22Rv1 (cell line): Measurements from ENCODE around the gene SPPL2B.

Experiments used
- ZFX ChIP-seq: fragments of 450-650 bp; IDR thresholded peaks from 2 replicates; pipeline ENCODE4 v1.6.1; 2017; ENCODE audit warnings: antibody characterized with exemption, borderline replicate concordance
- TF ChIP-seq, protein P1 (sequence below): fragments of 450-650 bp; IDR thresholded peaks from 2 replicates; pipeline ENCODE4 v1.5.1; 2017; ENCODE audit warnings: mild to moderate bottlenecking

DNA sequence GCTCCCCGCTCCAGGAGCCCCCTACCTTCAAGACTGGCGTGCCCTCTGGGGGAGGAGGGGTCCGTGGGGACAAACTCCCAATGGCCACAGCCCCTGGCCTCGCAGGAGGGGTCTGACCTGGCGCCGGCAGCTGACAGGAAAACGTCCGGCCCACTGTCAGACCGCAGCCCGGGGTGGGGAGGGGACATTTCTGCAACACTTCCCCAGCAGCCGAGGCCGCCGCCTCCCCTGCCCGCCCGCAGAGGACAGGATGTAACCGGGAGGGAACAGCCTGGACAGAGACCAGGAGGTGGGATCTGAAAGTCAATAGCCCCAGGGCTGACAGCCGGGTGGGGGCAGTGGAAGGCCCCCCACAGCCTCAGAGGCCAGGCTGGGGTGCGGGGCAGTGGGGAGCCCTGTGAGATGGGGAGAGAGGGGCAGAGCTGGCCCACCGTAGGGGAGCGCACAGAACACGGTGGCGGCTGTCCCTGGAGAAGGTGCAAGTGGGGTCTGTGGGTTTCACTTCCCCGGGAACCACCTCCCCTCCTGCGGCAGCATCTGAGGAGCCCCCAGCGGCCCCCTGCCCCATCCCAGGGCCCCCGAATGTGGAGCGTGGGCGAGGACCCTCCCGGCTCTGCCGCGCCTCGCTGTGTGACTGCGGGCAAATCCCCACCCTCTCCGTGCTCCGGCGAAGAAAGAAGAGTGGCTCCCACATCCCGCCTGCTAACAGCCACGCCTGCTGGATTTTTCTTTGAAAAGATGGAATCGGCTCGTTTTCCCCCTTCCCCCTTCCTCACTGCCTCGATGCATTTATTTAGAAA lies 46.2 kb upstream of the SPPL2B start, which contains the start of gene PEAK3:
- TF ChIP-seq, protein P1, sequence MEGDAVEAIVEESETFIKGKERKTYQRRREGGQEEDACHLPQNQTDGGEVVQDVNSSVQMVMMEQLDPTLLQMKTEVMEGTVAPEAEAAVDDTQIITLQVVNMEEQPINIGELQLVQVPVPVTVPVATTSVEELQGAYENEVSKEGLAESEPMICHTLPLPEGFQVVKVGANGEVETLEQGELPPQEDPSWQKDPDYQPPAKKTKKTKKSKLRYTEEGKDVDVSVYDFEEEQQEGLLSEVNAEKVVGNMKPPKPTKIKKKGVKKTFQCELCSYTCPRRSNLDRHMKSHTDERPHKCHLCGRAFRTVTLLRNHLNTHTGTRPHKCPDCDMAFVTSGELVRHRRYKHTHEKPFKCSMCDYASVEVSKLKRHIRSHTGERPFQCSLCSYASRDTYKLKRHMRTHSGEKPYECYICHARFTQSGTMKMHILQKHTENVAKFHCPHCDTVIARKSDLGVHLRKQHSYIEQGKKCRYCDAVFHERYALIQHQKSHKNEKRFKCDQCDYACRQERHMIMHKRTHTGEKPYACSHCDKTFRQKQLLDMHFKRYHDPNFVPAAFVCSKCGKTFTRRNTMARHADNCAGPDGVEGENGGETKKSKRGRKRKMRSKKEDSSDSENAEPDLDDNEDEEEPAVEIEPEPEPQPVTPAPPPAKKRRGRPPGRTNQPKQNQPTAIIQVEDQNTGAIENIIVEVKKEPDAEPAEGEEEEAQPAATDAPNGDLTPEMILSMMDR: no peak
- no peak for TF ChIP-seq ZFX
